GM23338 (cell line): ENCODE measurements around the gene KIF22.
"Not testable (repeated sequence)": the region's sequence is repeated elsewhere in the genome, so short reads cannot be mapped to it uniquely, and the experiment has no call there.

Source experiments
- EZH2 ChIP-seq: fragments of 200-600 bp; sonication (generic); IDR thresholded peaks from one replicate; pipeline ENCODE4 v1.8.0; 2017; ENCODE audit warnings: antibody characterized with exemption, mild to moderate bottlenecking, low read depth; ENCODE audit not compliant: unreplicated experiment
- EZH2phosphoT487 ChIP-seq: fragments of 200-600 bp; sonication (generic); IDR thresholded peaks from one replicate; pipeline ENCODE4 v1.8.1; 2018; ENCODE audit warnings: antibody characterized with exemption; ENCODE audit not compliant: unreplicated experiment
- POLR2AphosphoS5 ChIP-seq: IDR thresholded peaks from 2 replicates; pipeline ENCODE4 v1.6.1; 2016; ENCODE audit warnings: antibody characterized with exemption, low read depth
- STAT1 ChIP-seq: IDR thresholded peaks from one replicate; pipeline ENCODE4 v1.6.1; 2016; ENCODE audit warnings: antibody characterized with exemption; ENCODE audit not compliant: unreplicated experiment
- ZNF114 ChIP-seq: fragments of 250-450 bp; sonication (Bioruptor Pico); IDR thresholded peaks from 2 replicates; pipeline ENCODE4 v1.5.0; 2020; ENCODE audit warnings: mild to moderate bottlenecking, moderate library complexity
- ZNF331 ChIP-seq: fragments of 250-450 bp; sonication (Bioruptor Pico); IDR thresholded peaks from 2 replicates; pipeline ENCODE4 v1.5.0; 2020; ENCODE audit warnings: low read depth, mild to moderate bottlenecking, moderate library complexity
- TF ChIP-seq, protein P1 (sequence below), 2 experiments: fragments of 200-600 bp in 1 of 2; sonication (generic) in 1 of 2; conservative IDR thresholded peaks; 2 replicates each; pipeline versions ENCODE4 v1.5.1 to v1.6.1; 2016 to 2017; ENCODE audit warnings: antibody characterized with exemption in 2 of 2, low read depth in 2 of 2, mild to moderate bottlenecking in 2 of 2, moderate library complexity in 1 of 2

DNA sequence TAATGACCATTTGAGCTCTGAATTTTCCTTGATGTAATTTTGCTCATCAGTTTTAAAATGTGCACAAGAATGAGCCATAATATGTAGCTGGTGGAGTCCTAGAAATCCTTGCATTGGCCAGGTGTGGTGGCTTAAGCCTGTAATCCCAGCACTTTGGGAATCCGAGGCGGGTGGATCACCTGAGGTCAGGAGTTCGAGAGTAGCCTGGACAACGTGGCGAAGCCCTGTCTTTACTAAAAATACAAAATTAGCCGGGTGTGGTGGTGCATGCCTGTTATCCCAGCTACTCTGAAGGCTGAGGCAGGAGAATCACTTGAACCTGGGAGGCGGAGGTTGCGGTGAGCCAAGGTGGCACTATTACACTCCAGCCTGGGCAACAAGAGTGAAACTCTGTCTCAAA, 33.5 kb upstream of the KIF22 start:
- TF ChIP-seq, protein P1, sequence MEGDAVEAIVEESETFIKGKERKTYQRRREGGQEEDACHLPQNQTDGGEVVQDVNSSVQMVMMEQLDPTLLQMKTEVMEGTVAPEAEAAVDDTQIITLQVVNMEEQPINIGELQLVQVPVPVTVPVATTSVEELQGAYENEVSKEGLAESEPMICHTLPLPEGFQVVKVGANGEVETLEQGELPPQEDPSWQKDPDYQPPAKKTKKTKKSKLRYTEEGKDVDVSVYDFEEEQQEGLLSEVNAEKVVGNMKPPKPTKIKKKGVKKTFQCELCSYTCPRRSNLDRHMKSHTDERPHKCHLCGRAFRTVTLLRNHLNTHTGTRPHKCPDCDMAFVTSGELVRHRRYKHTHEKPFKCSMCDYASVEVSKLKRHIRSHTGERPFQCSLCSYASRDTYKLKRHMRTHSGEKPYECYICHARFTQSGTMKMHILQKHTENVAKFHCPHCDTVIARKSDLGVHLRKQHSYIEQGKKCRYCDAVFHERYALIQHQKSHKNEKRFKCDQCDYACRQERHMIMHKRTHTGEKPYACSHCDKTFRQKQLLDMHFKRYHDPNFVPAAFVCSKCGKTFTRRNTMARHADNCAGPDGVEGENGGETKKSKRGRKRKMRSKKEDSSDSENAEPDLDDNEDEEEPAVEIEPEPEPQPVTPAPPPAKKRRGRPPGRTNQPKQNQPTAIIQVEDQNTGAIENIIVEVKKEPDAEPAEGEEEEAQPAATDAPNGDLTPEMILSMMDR (conservative IDR thresholded peaks at IDR 0.05; ENCODE audit: low read depth in 2 of 2), result not testable (repeated sequence)
- not testable (repeated sequence) for TF ChIP-seq POLR2AphosphoS5; EZH2; ZNF114 (CRISPR knock-in tag); EZH2phosphoT487; ZNF331 (CRISPR knock-in tag); STAT1
